Limb (tissue), 2 donors: Measurements from ENCODE around the gene TIMM23.
"Not testable (repeated sequence)": the region's sequence is repeated elsewhere in the genome, so short reads cannot be mapped to it uniquely, and the experiment has no call there.

Experiments used
- DNase-seq, 2 donors: peaks; one replicate each; pipeline ENCODE4 v3.0.0-alpha.2; 2016; ENCODE audit errors: extremely low spot score in 2 of 2

Gene TIMM23

GRCh38 chr10:46022978-46023702 lies 50.9 kb downstream of the TIMM23 start:
- DNase-seq = peak; percentile 74 to 85

GRCh38 chr10:46024948-46025347 lies 52.7 kb downstream of the TIMM23 start:
- no peak for DNase-seq

- DNase-seq = no peak
These were observed 53.1 kb downstream of the TIMM23 start for GRCh38 chr10:46025406-46025805.

GRCh38 chr10:46026106-46026505 lies 53.8 kb downstream of the TIMM23 start:
- DNase-seq = no peak

GRCh38 chr10:46028584-46029460 lies 56.5 kb downstream of the TIMM23 start:
- peak in 1 of 2 donors; percentile 27 for DNase-seq

GRCh38 chr10:46029461-46030030 lies 57.3 kb downstream of the TIMM23 start:
- DNase-seq = no peak

- DNase-seq = peak; percentile 96 to 98
These were observed 58.0 kb downstream of the TIMM23 start, which contains the start of gene NCOA4 for GRCh38 chr10:46030091-46030937. Gene NCOA4, minus strand, starts transcription at chr10:46030623. Its CDS starts 13,943 bp downstream, at chr10:46016680.

- DNase-seq = no peak
These were observed 59.6 kb downstream of the TIMM23 start for GRCh38 chr10:46031648-46032532.

- DNase-seq = no peak
These were observed 61.3 kb downstream of the TIMM23 start for GRCh38 chr10:46033602-46034011.

GRCh38 chr10:46035923-46036849 lies 63.9 kb downstream of the TIMM23 start:
- no peak for DNase-seq

- no peak for DNase-seq
These were observed 65.0 kb downstream of the TIMM23 start for GRCh38 chr10:46037107-46037825.

GRCh38 chr10:46040004-46040403 lies 67.7 kb downstream of the TIMM23 start:
- no peak for DNase-seq

GRCh38 chr10:46042527-46042926 lies 70.2 kb downstream of the TIMM23 start:
- no peak for DNase-seq

GRCh38 chr10:46046261-46046660 lies 74.0 kb downstream of the TIMM23 start, which contains the start of gene MSMB:
Gene MSMB, minus strand, starts transcription at chr10:46046269. Its CDS starts 32 bp downstream, at chr10:46046237.
- DNase-seq = no peak

- no peak for DNase-seq
These were observed 75.9 kb downstream of the TIMM23 start for GRCh38 chr10:46048152-46048551.

GRCh38 chr10:46049497-46049831 lies 77.2 kb downstream of the TIMM23 start:
- DNase-seq = not testable (repeated sequence)

GRCh38 chr10:46050941-46051623 lies 78.8 kb downstream of the TIMM23 start:
- peak in 1 of 2 donors; percentile 36 for DNase-seq
